HG03095 (cell line): Measurements from ENCODE around the gene PANK2.
A peak's percentile ranks its signal among the peaks of the same experiment; 100 is the strongest.

ENCODE experiments used
- ATAC-seq: cut with Tn5 transposase; IDR thresholded peaks from one replicate; pipeline ENCODE4 v1.9.1; 2021; ENCODE audit warnings: moderate library complexity; ENCODE audit not compliant: unreplicated experiment

The PANK2 gene

GRCh38 chr20:3900187-3900604, 11.0 kb downstream of the PANK2 start:
- ATAC-seq, result no peak

DNA sequence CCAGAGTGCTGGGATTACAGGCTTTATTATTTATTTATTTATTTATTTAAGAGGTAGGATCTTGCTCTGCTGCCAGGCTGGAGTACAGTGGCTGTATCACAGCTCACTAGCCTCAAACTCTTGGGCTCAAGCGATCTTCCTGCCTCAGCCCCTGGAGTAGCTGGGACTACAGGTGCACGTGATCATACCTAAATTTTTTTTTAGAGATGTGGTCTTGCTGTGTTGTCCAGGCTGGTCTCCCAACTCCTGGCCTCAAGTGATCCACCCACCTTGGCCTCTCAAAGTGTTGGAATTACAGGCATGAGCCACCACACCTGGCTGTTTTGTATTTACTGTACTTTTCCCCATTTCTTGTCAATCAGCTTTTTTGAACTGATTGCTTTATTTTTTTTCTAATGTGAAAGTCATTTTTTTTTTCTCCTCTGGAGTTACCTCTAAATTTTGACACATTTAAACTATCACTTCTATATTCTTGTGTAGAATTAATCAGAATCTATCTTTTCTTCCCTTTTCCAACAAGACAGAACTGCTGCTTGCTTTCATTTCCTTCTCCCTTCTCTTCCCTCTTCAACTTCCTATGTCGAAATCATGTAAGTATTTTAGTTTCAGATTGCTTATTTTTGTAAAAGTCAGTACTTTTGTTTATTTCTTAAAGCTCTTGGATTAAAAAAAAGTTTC, 12.0 kb downstream of the PANK2 start:
- no peak for ATAC-seq

DNA sequence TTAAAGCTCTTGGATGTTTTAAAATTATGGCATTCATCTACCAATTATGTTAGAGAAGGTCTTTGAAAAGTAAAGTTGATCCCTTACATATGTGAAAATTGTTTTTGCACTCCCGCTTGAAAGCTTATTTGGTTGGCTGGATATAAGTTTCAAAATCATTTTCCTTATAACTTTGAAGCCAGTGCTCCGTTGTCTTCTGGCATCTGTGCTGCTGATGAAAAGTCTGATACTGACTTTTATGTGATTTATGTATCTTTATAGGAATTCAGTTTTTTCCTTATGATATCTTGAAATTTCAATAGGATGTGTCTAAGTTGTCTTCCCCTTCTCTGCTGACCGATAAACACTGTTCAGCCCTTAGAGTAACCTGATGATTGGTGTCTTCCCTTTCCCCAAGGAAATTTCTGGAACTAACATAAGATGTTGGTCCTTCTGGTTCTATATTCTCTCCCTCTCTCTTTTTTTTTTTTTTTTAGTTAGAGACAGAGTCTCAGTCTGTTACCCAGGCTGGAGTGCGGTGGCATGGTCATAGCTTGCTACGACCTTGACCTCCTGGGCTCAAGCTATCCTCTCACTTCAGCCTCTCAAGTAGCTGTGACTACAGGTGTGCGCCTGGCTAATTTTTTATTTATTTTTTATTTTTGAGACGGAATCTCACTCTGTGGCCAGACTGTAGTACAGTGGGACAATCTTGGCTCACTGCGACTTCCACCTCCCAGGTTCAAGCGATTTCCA, 12.7 kb downstream of the PANK2 start:
- ATAC-seq, result no peak

- no peak for ATAC-seq
Observed at GRCh38 chr20:3902446-3902845, 13.3 kb downstream of the PANK2 start.

- no peak for ATAC-seq
Observed at GRCh38 chr20:3904224-3904623, 15.0 kb downstream of the PANK2 start.

DNA sequence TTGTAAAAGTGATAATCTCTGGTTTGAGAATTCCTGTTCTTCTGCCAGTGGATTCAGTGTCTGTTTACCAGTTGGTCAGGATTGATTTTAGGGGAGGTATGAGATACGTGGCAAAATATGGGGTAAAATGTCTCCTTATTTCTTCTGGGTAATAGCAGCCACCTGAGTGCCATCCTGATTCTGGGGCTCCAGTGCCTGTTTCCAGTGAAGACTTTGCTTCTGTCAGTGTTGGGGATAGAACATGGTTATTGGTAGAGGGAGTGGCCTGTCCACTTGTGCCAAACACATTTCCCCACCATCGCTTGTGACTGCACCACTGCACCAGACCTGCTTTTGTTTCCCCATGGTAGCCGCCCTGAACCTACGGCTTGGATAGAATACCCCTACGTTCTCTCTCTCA, 15.7 kb downstream of the PANK2 start:
- ATAC-seq, result no peak

- peak; percentile 82 for ATAC-seq
Observed at GRCh38 chr20:3906744-3907721, 17.8 kb downstream of the PANK2 start.

DNA sequence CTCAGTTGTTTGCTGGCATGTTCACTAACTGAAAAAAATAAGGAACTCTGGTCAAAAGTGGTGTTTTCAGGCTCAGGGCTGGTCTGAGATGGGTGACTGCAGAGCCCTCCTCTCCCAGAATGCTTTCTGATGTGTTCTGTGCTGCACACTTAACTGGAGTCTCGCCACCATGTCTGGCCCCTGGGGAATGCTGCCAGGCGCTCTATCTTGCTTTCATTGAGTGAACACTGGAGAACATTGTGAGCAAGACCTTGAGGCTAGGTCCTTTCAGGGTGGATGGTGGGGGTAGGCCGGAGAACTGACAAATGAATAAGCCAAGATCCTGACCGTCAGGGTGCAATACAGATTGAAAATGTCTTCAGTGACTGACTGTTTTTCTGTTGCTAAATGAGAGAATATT, 19.5 kb downstream of the PANK2 start:
- ATAC-seq, result no peak

DNA sequence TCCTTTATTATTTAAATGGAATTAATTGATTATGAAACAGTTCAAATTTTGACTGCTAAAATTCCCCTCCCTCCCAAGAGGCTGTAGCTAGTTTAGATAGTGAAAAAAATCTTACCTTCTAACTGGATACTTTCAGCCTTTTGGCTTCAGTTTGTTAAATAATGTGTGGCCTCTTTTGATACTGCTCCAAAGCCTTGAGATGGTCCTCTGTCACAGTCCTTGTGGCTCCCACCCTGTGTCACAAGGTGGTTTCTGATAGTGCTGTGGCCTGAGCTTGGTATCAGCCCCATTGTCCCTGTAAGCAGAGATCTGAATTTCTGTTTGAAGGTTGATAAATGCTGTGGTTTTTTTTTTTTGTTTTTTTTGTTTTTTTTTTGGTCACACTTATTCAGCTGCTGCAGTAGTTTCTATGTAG, 20.8 kb downstream of the PANK2 start:
- no peak for ATAC-seq

DNA sequence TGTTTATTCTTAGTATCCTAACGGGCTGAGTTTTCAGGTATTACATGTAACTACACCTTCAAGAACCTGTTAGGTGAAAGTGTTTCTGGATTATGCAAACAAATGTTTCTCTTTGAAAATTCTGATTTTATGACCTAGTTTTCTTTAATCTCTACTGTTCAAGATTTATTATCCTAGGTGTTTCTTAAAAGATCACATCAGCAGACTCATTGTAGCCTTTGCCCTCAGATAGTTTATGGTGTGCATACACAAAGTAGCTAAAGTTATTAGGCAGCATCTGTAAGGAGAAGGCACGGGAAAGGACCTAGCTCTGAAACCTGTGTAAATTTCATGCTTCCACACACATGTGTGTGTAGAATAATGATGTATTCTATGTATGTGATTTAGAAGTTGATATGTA, 21.7 kb downstream of the PANK2 start:
- no peak for ATAC-seq

DNA sequence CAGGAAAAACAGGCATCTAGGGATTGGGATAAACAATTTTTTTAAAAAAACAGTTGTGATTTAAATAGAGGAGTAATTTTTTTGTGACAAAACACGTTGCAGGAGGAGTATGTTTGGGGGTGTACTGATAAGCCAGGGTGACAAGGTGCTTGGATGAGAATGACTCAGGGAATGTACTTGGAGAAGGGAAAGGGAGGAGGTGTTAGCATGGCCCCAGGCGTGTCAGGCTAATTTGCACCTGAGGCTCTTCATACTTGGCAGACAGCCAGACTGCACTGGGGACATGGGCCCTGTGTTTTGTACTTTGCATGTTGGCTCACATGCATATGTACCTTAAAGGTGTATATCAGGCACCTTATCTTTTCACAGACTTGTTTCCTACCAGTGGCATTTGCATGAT, 22.8 kb downstream of the PANK2 start:
- ATAC-seq, result no peak

DNA sequence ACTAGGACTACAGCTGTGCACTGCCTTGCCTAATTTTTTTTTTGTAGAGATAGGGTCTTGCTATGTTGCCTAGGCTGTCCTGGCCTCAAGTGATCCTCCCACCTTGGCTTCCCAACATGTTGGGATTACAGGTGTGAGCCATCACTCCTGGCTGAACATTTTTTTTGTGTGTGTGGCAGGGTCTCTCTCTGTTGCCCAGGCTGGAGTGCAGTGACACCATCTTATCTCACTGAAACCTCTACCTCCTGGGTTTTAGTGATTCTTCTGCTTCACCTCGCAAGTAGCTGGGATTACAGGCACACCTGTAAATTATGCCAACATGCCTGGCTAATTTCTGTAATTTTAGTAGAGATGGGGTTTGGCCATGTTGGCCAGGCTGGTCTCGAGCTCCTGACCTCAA, 25.3 kb downstream of the PANK2 start:
- ATAC-seq, result no peak

DNA sequence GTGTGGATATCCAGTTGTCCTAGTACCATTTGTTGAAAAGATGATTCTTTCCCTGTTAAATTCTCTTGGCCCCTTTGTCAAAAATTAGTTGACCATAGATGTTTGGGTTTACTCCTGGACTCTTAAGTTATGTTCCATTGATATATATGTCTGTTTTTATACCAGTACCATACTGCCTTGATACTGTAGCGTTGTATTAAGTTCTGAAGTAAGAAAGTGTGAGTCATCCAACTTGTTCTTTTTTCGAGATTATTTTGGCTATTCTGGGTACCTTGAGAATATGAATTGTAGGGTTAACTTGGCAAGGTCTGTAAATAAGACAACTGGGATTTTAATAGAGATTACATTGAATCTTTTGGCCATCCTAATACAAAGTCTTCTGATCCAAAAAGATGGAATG, 26.5 kb downstream of the PANK2 start:
- no peak for ATAC-seq

DNA sequence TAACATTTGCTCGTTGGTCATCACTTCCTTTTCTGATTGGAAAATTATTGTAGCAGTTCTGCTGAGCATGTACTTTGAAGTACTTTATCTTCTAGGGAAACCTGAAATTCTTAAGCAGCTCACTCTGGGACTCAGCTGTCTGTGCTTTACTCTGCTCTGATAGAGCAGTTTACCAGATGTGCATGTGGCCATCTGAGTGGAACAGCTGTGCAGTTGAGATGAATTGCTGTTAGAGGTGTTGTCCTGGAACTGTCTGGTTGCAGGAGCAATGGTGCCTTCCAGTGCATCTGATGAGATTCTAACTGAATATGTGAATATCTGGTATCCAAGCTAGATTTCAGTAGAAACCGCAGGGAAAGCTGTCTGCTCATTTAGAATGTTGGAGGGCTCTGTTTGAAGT, 27.2 kb downstream of the PANK2 start:
- no peak for ATAC-seq

GRCh38 chr20:3919352-3919751, 30.2 kb downstream of the PANK2 start:
- no peak for ATAC-seq

GRCh38 chr20:3922223-3922982, 33.2 kb downstream of the PANK2 start:
- ATAC-seq, result no peak

- no peak for ATAC-seq
Observed at GRCh38 chr20:3922983-3923339, 33.8 kb downstream of the PANK2 start.

DNA sequence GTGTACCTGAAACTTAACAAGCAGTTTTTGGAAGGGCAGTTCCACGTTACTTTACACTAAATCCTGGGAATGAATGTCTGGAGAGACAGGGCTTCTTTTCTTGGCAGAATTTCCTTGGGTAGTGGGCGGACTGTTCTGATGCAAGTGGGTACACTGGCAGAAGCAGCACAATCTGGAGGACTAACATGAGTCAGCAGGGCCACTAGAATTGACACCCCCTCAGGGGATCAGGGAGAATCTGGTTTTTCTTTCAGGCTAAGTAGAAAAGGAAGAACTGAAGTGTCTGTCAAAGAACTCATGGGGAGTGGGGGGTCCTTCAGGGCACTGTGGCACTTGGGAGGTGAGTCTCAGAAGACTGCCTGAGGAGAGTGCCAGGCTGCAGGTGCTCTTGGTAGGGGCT, 34.6 kb downstream of the PANK2 start:
- ATAC-seq, result no peak

DNA sequence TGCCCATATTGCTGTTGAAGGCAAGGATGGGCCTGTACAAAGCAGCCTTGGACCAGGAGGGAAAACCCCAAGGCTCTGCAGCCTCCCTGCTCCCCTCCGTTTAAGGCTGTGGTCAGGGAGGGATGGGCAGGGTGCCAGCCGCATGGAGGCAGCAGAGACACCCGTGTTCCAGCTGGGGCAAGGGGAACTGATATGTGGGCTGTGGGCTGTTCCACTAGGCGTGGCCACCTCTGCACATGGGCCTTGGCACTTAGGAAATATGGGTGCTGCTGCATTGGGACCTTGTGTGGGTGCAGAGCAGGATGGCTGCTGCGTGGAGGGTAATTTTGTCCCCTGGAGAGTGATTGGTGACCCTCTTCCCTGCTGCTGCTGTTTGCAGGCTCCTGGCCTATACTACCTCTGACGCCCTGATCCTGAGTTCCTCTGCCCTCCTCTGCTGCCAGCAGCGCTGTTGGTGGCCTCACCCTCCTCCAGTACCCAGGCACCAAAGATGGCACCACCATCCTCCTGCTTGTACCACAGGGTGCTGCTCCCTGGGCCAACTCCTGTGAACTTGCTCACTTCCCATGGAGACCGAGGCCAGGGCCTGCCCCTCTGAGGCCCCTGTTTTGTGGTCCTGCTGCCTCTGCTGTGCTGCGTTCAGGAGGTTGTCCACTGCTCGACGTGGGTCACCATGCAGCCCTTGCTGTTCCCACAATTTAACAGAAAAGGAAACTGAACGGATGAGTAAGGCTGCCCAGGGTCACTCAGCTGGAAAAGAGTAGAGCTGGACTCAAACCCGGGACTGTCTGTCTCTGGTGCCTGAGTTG, 35.3 kb downstream of the PANK2 start:
- no peak for ATAC-seq

DNA sequence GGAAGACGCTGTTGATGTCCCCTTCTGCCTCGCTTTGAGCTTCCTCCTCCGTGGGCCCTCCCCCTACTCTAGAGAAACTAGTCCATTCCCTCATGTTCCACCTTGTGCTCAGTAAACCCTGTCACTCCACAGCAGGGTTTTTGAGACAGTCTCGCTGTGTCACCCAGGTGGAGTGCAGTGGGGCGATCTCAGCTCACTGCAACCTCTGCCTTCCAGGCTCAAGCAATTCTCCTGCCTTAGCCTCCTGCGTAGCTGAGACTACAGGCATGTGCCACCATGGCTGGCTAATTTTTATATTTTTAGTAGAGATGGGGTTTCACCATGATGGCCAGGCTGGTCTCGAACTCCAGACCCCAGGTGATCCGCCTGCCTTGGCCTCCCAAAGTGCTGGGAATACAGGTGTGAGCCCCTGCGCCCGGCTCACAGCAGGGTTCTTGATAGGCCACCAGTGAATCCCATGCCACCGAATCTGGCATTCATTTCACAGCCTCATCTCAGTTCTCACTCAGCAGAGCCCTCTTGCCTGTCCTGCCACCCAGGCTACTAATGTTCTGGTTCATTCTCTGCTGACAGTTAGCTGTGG, 36.0 kb downstream of the PANK2 start:
- ATAC-seq, result no peak
